K562 (cell line): ENCODE measurements around the gene SAMD4A. TPM values are rescaled to one million over a fixed set of nuclear protein-coding genes. Genes with fewer than 3 reads are reported as not detected.

ENCODE experiments used
- ARID3A ChIP-seq: IDR thresholded peaks from 2 replicates; pipeline ENCODE4 v1.6.1; 2012; ENCODE audit warnings: low read depth, low read length, improper control_type of control experiment, borderline replicate concordance
- BRCA1 ChIP-seq, 2 experiments: fragments of 450-650 bp in 1 of 2; sonication (generic) in 1 of 2; formaldehyde crosslinking in 1 of 2; IDR thresholded peaks; 2 replicates each; pipeline versions ENCODE4 v1.5.0 to v1.6.1; 2017 to 2020; ENCODE audit warnings: mild to moderate bottlenecking in 1 of 2, missing genetic modification reagents in 1 of 2
- BRD9 ChIP-seq: fragments of 450-650 bp; IDR thresholded peaks from 2 replicates; pipeline ENCODE4 v1.6.1; 2018; ENCODE audit warnings: low read depth; ENCODE audit not compliant: partially characterized antibody
- BRF1 ChIP-seq: IDR thresholded peaks from 3 replicates; pipeline ENCODE4 v1.6.1; 2011; ENCODE audit warnings: borderline replicate concordance, mild to moderate bottlenecking; ENCODE audit not compliant: insufficient read length; ENCODE audit errors: extremely low read depth
- CREB3L1 ChIP-seq: fragments of 450-650 bp; IDR thresholded peaks from 2 replicates; pipeline ENCODE4 v1.6.1; 2014; ENCODE audit warnings: low read depth, mild to moderate bottlenecking, moderate library complexity, borderline replicate concordance
- ELF2 ChIP-seq: fragments of 250-450 bp; sonication (Bioruptor Pico); IDR thresholded peaks from 2 replicates; pipeline ENCODE4 v1.5.0; 2021; ENCODE audit warnings: mild to moderate bottlenecking
- ELF4 ChIP-seq: fragments of 450-650 bp; formaldehyde crosslinking; IDR thresholded peaks from 2 replicates; pipeline ENCODE4 v1.4.0; 2022; ENCODE audit warnings: missing genetic modification characterization
- FUS ChIP-seq: fragments of 200-400 bp; formaldehyde crosslinking; optimal IDR thresholded peaks from 2 replicates; pipeline ENCODE3; 2017; ENCODE audit warnings: low read depth, low read length
- GATAD2B ChIP-seq: fragments of 450-650 bp; IDR thresholded peaks from 2 replicates; pipeline ENCODE4 v1.6.1; 2017; ENCODE audit warnings: mild to moderate bottlenecking, borderline replicate concordance
- GTF2F1 ChIP-seq: IDR thresholded peaks from 2 replicates; pipeline ENCODE4 v1.6.1; 2011; ENCODE audit warnings: low read depth, low read length, improper control_type of control experiment
- HDAC1 ChIP-seq, 2 experiments: fragments of 450-650 bp; IDR thresholded peaks; 2 replicates each; pipeline ENCODE4 v1.6.1; 2016 to 2017; ENCODE audit warnings: inconsistent platforms in 1 of 2, mild to moderate bottlenecking in 1 of 2, moderate library complexity in 1 of 2
- HOMEZ ChIP-seq: fragments of 250-450 bp; sonication (Bioruptor Pico); IDR thresholded peaks from 2 replicates; pipeline ENCODE4 v1.4.0; 2020; ENCODE audit warnings: mild to moderate bottlenecking, moderate library complexity
- NFE2L1 ChIP-seq: fragments of 450-650 bp; IDR thresholded peaks from 2 replicates; pipeline ENCODE4 v1.6.1; 2016; ENCODE audit warnings: missing genetic modification characterization, low read depth, mild to moderate bottlenecking, missing compliant biosample characterization, moderate library complexity, borderline replicate concordance
- NR2C2 ChIP-seq, 2 experiments: fragments of 200-800 bp in 1 of 2; sonication (Bioruptor generic) in 1 of 2; sonication (generic) in 1 of 2; formaldehyde crosslinking in 1 of 2; IDR thresholded peaks; 2 replicates each; pipeline versions ENCODE4 v1.6.1 to v1.8.0; 2016 to 2022; ENCODE audit warnings: mild to moderate bottlenecking in 1 of 2, missing compliant biosample characterization in 1 of 2, missing genetic modification characterization in 1 of 2, missing genetic modification reagents in 1 of 2
- NR3C1 ChIP-seq: sonication (generic); formaldehyde crosslinking; IDR thresholded peaks from 2 replicates; pipeline ENCODE4 v1.8.1; 2022; ENCODE audit warnings: missing genetic modification reagents
- PHF8 ChIP-seq: fragments of 200-600 bp; sonication (generic); IDR thresholded peaks from 2 replicates; pipeline ENCODE4 v1.6.1; 2012; ENCODE audit warnings: mixed run types, mild to moderate bottlenecking, inconsistent platforms, low read length, moderate library complexity, borderline replicate concordance
- POLR2B ChIP-seq: fragments of 450-650 bp; IDR thresholded peaks from 2 replicates; pipeline ENCODE4 v1.6.1; 2018; ENCODE audit warnings: low read depth; ENCODE audit not compliant: partially characterized antibody
- PTRF ChIP-seq: fragments of 450-650 bp; IDR thresholded peaks from 2 replicates; pipeline ENCODE4 v1.6.1; 2016; ENCODE audit warnings: mild to moderate bottlenecking, missing genetic modification characterization, missing compliant biosample characterization
- SP1 ChIP-seq: sonication (generic); formaldehyde crosslinking; IDR thresholded peaks from 2 replicates; pipeline ENCODE4 v1.8.1; 2022; ENCODE audit warnings: mild to moderate bottlenecking, missing genetic modification reagents
- TFAP4 ChIP-seq: sonication (generic); formaldehyde crosslinking; IDR thresholded peaks from 2 replicates; pipeline ENCODE4 v1.8.0; 2022; ENCODE audit warnings: missing genetic modification reagents, mild to moderate bottlenecking, moderate library complexity, borderline replicate concordance
- ZNF124 ChIP-seq: sonication (generic); formaldehyde crosslinking; IDR thresholded peaks from 2 replicates; pipeline ENCODE4 v1.8.1; 2022; ENCODE audit warnings: missing genetic modification reagents
- ZNF589 ChIP-seq: fragments of 200-800 bp; sonication (Bioruptor generic); IDR thresholded peaks from 2 replicates; pipeline ENCODE4 v1.6.1; 2016; ENCODE audit warnings: low read depth, missing genetic modification characterization, missing compliant biosample characterization
- polyA plus RNA-seq, 8 experiments: library from polyadenylated mRNA; depleted of rRNA in 4 of 8; stranded (reverse) in 5 of 8; unstranded in 3 of 8; fragments of >200 nt; fragmentation: Nextera tagmentation in 2 of 8; fragmentation: Illumina TruSeq in 1 of 8; extraction: Ambion mirVana in 2 of 8; extraction: Trizol in 1 of 8; gene quantifications; 2 replicates each; pipeline versions ENCODE4 v1.2.1 to v1.2.3, GENCODE V29; 2011 to 2014; ENCODE audit warnings: inconsistent platforms in 1 of 8, missing spikeins in 1 of 8
- total RNA-seq, 7 experiments: library from RNA; depleted of rRNA in 6 of 7; stranded (reverse); fragments of >200 nt in 6 of 7; fragmentation: Illumina TruSeq in 2 of 7; extraction: Trizol in 2 of 7; gene quantifications; 2 replicates each; pipeline versions ENCODE4 v1.2.1 to v1.2.3, GENCODE V29; 2011 to 2021; ENCODE audit warnings: low replicate concordance in 1 of 7

Gene SAMD4A
- total and polyA plus RNA-seq, 9 of the 15 experiments (the other 6 are each of a cell fraction or from before 2014, with no cell fraction given) = 0.66 to 6.8 (median 3.3) TPM

- TF ChIP-seq FUS = no peak
- TF ChIP-seq PTRF = no peak
- TF ChIP-seq ELF4 (CRISPR knock-in tag) = 0 out of 2 replicates have a peak, but pooled peaks have one; percentile 21
- TF ChIP-seq GATAD2B = peak; percentile 78
- TF ChIP-seq BRCA1 (IDR thresholded peaks at IDR 0.05) = no peak
- no peak for TF ChIP-seq BRCA1 (CRISPR knock-in tag; IDR thresholded peaks at IDR 0.05)
- no peak for TF ChIP-seq NR3C1 (CRISPR knock-in tag)
- TF ChIP-seq ARID3A = peak; percentile 96; the same call in 1 of the 2 replicates
- no peak for TF ChIP-seq NR2C2 (CRISPR knock-in tag; IDR thresholded peaks at IDR 0.05)
- no peak for TF ChIP-seq NR2C2 (tag; IDR thresholded peaks at IDR 0.05)
- TF ChIP-seq SP1 (CRISPR knock-in tag) = no peak
- no peak for TF ChIP-seq HOMEZ (CRISPR knock-in tag)
- TF ChIP-seq ZNF124 = no peak
- TF ChIP-seq ELF2 (CRISPR knock-in tag) = no peak
- no peak for TF ChIP-seq BRF1
- no peak; the same call in 1 of the 2 replicates for TF ChIP-seq PHF8
- peak in 1 of 2 experiments; percentile 74; a peak in 2 of 4 replicates for TF ChIP-seq HDAC1 (IDR thresholded peaks at IDR 0.05)
- no peak for TF ChIP-seq GTF2F1
- peak; percentile 79 for TF ChIP-seq POLR2B
- TF ChIP-seq ZNF589 (CRISPR knock-in tag) = peak; percentile 58; the same call in 1 of the 2 replicates
- peak; percentile 54; the same call in 1 of the 2 replicates for TF ChIP-seq CREB3L1
- TF ChIP-seq TFAP4 (CRISPR knock-in tag) = peak; percentile 95
- peak; percentile 51 for TF ChIP-seq BRD9
- no peak for TF ChIP-seq NFE2L1 (tag)
Measured at GRCh38 chr14:54754623-54755386, 187.9 kb downstream of the SAMD4A start (continued).
